Activated T-cell treated with anti-CD3 and anti-CD28 coated beads, Interleukin-2, amount 50 U/mL, for 72 hours (primary cell): ENCODE measurements around the gene GNPDA1. TPM values are rescaled to one million over a fixed set of nuclear protein-coding genes. Genes with fewer than 3 reads are reported as not detected.

ENCODE experiments used
- ATAC-seq, 2 donors: fragments of 150-1000 bp; cut with Tn5 transposase; replicated peaks in 1 of 2; 2 replicates each; pipeline ENCODE4 v1.10.0; 2021; ENCODE audit warnings: moderate library complexity in 2 of 2, mild to moderate bottlenecking in 1 of 2
- DNase-seq, 2 donors: peaks; one replicate each; pipeline ENCODE4 v3.0.0; 2021 to 2022; ENCODE audit warnings: mixed read lengths in 1 of 2
- H3K27ac Mint-ChIP-seq: one replicate; pipeline ENCODE4 v1.8.0; 2022; ENCODE audit warnings: mild to moderate bottlenecking, moderate library complexity, mixed read lengths
- H3K27me3 Mint-ChIP-seq: one replicate; pipeline ENCODE4 v1.8.0; 2022; ENCODE audit warnings: low read depth, mixed read lengths
- H3K36me3 Mint-ChIP-seq, 2 donors: one replicate each; pipeline ENCODE4 v1.8.0; 2022; ENCODE audit warnings: mixed read lengths in 2 of 2, mild to moderate bottlenecking in 1 of 2; ENCODE audit not compliant: insufficient read depth in 2 of 2
- H3K4me1 Mint-ChIP-seq: one replicate; pipeline ENCODE4 v1.8.0; 2022; ENCODE audit warnings: low read depth, mixed read lengths
- H3K4me3 Mint-ChIP-seq, 2 donors: one replicate each; pipeline ENCODE4 v1.8.0; 2022; ENCODE audit warnings: mild to moderate bottlenecking in 2 of 2, mixed read lengths in 2 of 2, moderate library complexity in 2 of 2
- H3K9me3 Mint-ChIP-seq, 2 donors: one replicate each; pipeline ENCODE4 v1.8.0; 2022; ENCODE audit warnings: mixed read lengths in 2 of 2
- total RNA-seq, 2 donors: library from RNA; stranded (reverse); gene quantifications; one replicate each; pipeline ENCODE4 v1.2.3, GENCODE V29; 2022

Gene GNPDA1
- total RNA-seq, 2 donors from 2014 or later, result 23.6 to 28.0 TPM

DNA sequence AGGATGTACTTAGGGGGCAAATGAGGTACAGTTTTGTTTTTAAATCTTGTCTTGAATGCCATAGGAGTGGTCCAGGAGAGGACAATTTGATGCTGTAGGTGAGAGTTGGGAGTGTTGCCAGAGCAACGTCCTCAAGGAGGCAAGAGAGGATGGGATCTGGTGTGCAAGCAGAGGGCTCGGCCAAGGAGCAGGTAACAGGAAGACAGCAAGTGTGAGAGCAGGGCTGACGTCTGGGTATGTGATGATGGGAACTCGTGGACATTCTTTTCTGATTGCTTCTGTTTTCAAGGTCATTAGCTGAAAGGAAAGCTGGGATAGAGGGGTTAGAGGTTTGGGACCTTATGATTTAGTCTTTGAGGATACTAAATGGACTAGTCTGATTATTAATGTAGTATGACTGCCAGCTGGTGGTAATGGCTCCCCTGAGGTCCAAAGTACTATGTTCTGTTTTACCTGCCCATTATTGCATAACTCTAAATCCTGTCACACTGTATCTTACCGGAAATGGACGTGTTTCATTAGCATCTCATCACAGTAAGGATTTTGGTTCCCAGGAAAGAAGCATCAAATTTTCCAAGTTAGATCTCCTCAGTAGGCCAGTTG lies 15.4 kb downstream of the GNPDA1 start:
- Mint-ChIP-seq H3K4me1 (peaks cover 10% of the 10 kb centered on the region), H3K27me3 (no peaks in the 10 kb centered on the region), H3K4me3 (no peak overlapping the region), H3K27ac (peak overlapping the region; percentile 1), H3K9me3 (no peaks in the 10 kb centered on the region), H3K36me3 (peaks cover 4 to 31% of the 10 kb centered on the region in 2 donors)
- no peak for ATAC-seq
- DNase-seq, result no peak

DNA sequence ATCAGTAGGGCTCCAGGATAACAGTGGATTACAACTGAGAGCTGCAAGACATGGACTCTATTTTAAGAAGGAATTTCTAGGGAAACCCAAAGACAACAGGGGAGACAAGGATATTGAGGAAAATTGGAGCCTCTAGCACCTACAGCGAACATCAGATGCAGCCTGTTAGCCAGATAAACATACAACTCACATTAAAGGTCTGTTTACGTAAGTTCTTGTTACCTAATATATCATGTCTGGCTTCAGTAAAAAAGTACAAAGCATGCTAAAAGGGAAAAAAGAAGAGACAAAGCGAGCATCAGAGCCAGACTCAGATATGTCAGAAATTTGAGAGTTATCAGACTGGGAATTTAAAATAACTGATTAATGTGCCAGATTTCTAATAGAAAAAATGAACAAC lies 17.2 kb downstream of the GNPDA1 start:
- peaks cover 5% of the 10 kb centered on the region for H3K4me1 Mint-ChIP-seq
- DNase-seq (no peak), ATAC-seq (no peak)
- H3K27ac Mint-ChIP-seq, result no peak overlapping the region
- H3K4me3 Mint-ChIP-seq, result no peak overlapping the region
- H3K9me3 Mint-ChIP-seq, result no peaks in the 10 kb centered on the region
- H3K36me3 Mint-ChIP-seq, result peaks cover 4 to 29% of the 10 kb centered on the region in 2 donors
- H3K27me3 Mint-ChIP-seq, result no peaks in the 10 kb centered on the region

DNA sequence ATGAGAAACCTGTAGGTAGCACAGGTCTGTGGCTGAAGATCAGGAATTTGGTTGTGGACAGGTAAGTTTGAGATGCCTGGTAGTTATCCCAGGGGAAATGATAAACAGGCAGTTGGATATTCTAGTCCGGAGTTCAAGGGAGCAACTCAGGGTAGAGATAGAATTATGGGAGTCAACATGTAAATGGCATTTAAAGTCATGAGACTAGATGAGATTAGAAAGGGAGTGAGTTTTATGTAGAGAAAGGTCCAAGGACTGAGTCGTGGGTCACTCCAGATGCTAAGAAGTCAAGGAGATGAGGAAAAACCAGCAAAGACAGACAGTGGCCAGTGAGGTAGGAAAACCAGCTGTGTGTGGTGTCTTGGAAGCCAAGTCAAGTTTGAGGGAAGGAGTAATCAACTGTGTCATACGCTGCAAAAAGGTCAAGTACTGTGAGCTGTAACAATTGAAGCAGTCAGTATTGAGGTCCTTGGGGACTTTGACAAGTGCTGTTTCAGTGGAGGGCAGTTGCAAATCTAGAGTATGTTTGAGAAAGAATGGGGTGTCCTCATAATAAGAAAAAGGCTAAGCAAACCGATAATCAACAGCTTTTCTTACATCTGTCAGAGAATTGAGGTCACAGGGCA lies 18.2 kb downstream of the GNPDA1 start:
- H3K27ac Mint-ChIP-seq, result no peak overlapping the region

DNA sequence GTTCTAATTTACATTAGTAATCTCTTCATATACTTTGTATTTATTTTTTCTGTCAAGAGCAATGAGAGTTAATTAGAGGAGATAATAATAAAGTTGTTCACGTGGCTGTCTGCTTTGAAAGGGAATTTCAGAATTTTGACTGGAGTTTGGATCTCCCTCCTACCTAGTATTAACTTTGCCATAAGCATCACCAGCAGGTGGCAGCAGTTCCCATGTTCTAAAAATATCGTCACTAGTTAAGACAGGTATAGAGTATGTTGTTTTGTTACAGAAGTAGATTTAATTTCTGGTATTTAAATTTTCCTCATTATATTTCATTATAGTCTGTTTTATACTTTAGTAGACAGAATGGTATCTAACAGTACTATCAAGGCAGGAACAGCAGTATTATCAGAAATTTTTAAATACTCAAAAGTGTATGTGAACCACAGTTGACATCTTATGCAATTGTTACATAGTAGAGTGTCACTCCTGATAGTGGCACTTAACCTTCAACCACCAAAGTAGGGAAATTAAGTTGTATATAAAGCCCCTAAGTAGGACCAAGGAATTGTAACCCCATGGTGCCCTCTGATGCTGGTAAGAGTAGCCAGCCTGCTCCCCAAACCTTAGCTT lies 20.4 kb downstream of the GNPDA1 start:
- H3K36me3 Mint-ChIP-seq, result peaks cover 2 to 23% of the 10 kb centered on the region in 2 donors
- no peaks in the 10 kb centered on the region for H3K4me1 Mint-ChIP-seq
- H3K4me3 Mint-ChIP-seq, result no peak overlapping the region
- no peaks in the 10 kb centered on the region for H3K9me3 Mint-ChIP-seq
- peak; percentile 79 to 80 for DNase-seq
- H3K27ac Mint-ChIP-seq, result no peak overlapping the region
- peak; percentile 71 to 75 for ATAC-seq
- no peaks in the 10 kb centered on the region for H3K27me3 Mint-ChIP-seq

More for the DNA sequence above, 18.2 kb downstream of the GNPDA1 start:
- Mint-ChIP-seq H3K27me3 (no peaks in the 10 kb centered on the region), H3K4me3 (no peak overlapping the region), H3K36me3 (peaks cover 4 to 24% of the 10 kb centered on the region in 2 donors), H3K9me3 (no peaks in the 10 kb centered on the region), H3K4me1 (no peaks in the 10 kb centered on the region)
- ATAC-seq, result no peak
- no peak for DNase-seq

DNA sequence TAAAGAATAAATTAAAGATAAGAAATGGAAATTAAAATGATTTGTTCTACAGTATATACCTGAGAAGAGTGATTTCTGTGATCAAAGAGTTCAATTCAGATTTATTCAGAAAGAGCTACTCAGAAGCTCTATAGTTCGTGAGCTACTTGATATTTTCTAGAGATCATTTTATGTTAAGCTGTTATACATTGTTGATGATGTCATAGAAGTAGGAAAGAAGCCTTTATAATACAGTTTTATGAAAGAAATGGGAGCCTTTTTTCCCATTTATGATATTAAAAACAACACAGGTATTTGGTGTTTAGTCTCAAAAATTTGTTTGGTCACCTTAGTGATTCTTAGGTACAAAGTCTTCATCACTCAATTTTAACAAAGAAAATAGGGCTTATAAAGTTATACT lies 23.1 kb downstream of the GNPDA1 start:
- DNase-seq, result no peak
- Mint-ChIP-seq H3K36me3 (peaks cover 0 to 24% of the 10 kb centered on the region in 2 donors), H3K9me3 (no peaks in the 10 kb centered on the region), H3K27ac (no peak overlapping the region), H3K4me1 (no peaks in the 10 kb centered on the region), H3K27me3 (no peaks in the 10 kb centered on the region), H3K4me3 (no peak overlapping the region)
- ATAC-seq, result no peak

DNA sequence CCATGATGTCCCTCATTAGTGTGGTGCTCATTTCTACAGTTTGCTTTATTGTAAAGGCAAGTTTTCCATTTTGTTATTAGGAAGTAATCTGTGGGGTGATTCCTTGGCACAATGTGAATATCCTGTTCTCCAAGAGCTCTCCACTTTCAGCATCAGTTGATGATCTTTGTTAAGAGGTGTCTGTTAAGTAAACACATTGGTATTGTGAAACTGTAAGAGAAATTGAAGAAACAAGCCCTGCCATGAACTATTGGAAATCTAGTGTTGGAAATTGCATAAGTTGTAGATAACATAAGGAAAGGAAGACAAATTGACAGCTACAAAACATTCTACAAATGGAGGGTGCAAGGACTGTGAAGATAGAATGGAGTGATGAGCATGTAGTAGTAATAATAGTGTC lies 26.8 kb downstream of the GNPDA1 start:
- H3K9me3 Mint-ChIP-seq, result no peaks in the 10 kb centered on the region
- no peak overlapping the region for H3K4me3 Mint-ChIP-seq
- H3K36me3 Mint-ChIP-seq, result peaks cover 0 to 17% of the 10 kb centered on the region in 2 donors
- no peaks in the 10 kb centered on the region for H3K4me1 Mint-ChIP-seq
- no peak for ATAC-seq
- H3K27ac Mint-ChIP-seq, result no peak overlapping the region
- H3K27me3 Mint-ChIP-seq, result no peaks in the 10 kb centered on the region
- DNase-seq, result no peak

DNA sequence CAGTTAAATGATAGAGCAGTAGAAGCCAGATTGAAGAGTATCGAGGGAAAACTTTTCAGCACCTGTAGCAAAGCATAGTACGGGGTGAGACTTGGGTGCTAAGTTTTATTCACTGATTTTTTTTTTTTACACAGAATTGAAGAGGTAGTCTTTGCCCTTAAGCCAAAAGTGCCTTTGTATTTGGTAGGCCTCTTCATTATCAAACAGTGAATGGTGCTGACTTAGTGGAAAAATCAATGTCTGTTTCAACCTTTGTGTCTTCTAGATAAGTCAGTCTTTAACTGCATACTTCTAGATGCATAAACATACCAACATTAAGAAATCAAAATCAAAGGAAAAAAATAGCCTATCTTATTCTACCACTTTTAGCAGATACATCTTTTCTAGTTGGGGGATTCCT lies 30.2 kb downstream of the GNPDA1 start:
- ATAC-seq (no peak), DNase-seq (no peak)
- peaks cover 5 to 23% of the 10 kb centered on the region in 2 donors for H3K36me3 Mint-ChIP-seq
- H3K27ac Mint-ChIP-seq, result no peak overlapping the region
- no peaks in the 10 kb centered on the region for H3K4me1 Mint-ChIP-seq
- no peaks in the 10 kb centered on the region for H3K27me3 Mint-ChIP-seq
- H3K4me3 Mint-ChIP-seq, result no peak overlapping the region
- H3K9me3 Mint-ChIP-seq, result no peaks in the 10 kb centered on the region

DNA sequence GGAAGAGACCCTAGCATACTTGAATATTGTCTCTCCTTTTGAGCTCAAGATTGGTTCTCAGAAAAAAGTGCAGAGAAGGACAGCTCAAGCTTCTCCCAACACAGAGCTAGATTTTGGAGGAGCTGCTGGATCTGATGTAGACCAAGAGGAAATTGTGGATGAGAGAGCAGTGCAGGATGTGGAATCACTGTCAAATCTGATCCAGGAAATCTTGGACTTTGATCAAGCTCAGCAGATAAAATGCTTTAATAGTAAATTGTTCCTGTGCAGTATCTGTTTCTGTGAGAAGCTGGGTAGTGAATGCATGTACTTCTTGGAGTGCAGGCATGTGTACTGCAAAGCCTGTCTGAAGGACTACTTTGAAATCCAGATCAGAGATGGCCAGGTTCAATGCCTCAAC lies 34.4 kb downstream of the GNPDA1 start:
- Mint-ChIP-seq H3K27ac (no peak overlapping the region), H3K27me3 (no peaks in the 10 kb centered on the region), H3K4me1 (peaks cover 18% of the 10 kb centered on the region), H3K36me3 (peaks cover 10 to 25% of the 10 kb centered on the region in 2 donors), H3K4me3 (no peak overlapping the region), H3K9me3 (no peaks in the 10 kb centered on the region)
- no peak for ATAC-seq
- no peak for DNase-seq

DNA sequence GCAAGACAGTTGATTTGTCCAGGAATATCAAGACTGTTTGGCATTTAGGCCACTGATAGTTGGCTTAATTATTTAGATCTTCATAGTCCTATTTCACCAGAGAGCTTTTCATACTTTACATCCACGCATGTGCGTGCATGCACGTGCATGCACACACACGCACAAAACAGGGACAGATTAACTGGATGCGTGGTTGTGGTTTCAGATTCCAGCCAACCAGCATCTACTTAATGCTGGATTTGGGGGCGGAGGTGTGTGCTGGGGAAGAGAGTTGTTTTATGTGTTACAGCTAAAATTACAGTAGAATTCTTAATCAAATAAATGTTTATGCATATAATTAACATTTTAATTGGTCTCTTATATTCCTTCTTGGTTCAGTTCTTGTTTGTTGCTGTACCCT lies 36.7 kb downstream of the GNPDA1 start:
- Mint-ChIP-seq H3K27me3 (no peaks in the 10 kb centered on the region), H3K4me1 (peaks cover 21% of the 10 kb centered on the region), H3K27ac (no peak overlapping the region), H3K36me3 (peaks cover 10 to 29% of the 10 kb centered on the region in 2 donors), H3K9me3 (no peaks in the 10 kb centered on the region), H3K4me3 (no peak overlapping the region)
- ATAC-seq, result no peak
- no peak for DNase-seq

DNA sequence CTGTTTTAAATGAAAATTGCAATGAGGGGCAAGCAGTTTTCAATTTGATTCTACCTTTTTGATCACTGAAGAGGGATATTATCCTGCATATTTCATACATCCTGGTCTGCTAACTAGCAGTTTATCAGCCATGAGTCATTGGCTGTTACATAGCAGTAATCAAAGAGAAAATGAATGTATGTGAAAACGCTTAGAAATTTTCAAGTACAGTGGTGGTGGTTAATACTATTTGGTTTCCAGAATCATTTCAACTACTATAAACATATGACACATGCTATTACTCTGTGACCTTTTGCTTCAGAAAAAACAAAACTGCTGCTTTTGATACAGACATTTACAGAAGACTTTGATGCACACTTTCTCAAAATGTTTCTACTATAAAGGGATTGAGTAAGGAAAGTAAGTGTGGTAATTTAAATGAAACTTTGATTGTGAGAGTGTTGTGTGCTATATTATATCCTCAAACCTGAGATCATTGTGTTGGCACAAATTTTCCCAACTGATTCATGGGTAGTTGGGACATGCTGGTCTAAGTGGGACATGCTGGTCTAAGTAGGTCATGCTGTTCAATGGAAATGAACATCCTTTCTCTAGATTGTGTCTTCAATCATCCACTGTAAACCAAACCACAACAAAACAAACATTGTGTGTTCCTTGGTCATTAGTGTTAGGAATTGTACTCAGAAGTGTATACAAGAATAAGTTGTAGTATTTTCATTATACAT lies 38.8 kb downstream of the GNPDA1 start:
- no peaks in the 10 kb centered on the region for H3K27me3 Mint-ChIP-seq
- H3K9me3 Mint-ChIP-seq, result no peaks in the 10 kb centered on the region
- peak overlapping the region; percentile 51 for H3K27ac Mint-ChIP-seq
- peak overlapping the region in 1 of 2 donors; percentile 27 for H3K4me3 Mint-ChIP-seq
- DNase-seq, result no peak
- peaks cover 10 to 21% of the 10 kb centered on the region in 2 donors for H3K36me3 Mint-ChIP-seq
- H3K4me1 Mint-ChIP-seq, result peaks cover 37% of the 10 kb centered on the region
- no peak for ATAC-seq

DNA sequence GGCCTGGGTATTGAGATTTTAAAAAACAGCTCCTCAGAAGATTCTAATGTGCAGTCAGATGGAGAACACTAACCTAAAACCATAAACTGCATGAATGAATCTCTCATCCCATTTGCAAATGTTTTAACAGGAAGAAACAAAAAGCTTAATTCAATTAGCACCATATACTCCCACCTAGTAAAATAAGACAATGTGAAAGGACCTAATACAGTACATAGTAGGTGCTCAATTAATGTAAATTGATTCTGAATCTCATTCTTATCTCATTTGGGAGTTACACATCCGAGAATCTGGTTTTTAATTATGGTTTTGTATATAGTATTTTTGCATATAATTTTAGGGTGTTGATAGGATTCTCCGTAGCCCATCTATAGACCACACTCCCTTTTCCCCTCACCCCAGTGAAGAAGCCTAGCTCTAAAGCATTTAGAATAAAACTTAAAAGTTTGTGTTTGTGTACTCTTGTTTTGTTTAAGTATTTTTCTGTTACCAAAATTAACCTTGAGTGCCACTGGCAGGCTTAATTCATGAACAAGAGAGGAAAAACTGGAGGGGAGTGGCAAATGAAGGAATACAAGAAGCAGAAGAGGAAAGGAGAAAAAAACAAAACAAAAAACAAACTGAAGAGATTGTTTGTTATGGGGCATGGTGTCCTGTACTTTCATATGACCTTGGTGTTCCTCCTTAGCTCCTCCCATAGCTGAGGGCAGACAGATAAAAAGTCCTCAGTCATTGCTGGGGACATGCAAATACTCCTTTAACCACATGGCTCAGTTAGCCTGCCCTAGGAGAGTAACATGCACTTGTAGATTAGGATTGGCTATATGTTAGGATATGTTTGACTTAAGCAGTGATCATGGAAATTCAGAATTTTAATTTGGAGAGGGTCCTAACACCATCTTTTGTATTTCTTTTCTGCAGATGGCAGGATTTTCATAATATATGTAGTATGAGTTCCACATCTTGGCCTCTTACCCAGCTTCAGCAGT lies 42.8 kb downstream of the GNPDA1 start:
- Mint-ChIP-seq H3K27me3 (no peaks in the 10 kb centered on the region), H3K4me3 (peak overlapping the region; percentile 95 to 96), H3K9me3 (no peaks in the 10 kb centered on the region), H3K27ac (peak overlapping the region; percentile 95), H3K4me1 (peaks cover 43% of the 10 kb centered on the region), H3K36me3 (peaks cover 8 to 16% of the 10 kb centered on the region in 2 donors)
- no peak for ATAC-seq
- peak in 1 of 2 donors; percentile 16 for DNase-seq

DNA sequence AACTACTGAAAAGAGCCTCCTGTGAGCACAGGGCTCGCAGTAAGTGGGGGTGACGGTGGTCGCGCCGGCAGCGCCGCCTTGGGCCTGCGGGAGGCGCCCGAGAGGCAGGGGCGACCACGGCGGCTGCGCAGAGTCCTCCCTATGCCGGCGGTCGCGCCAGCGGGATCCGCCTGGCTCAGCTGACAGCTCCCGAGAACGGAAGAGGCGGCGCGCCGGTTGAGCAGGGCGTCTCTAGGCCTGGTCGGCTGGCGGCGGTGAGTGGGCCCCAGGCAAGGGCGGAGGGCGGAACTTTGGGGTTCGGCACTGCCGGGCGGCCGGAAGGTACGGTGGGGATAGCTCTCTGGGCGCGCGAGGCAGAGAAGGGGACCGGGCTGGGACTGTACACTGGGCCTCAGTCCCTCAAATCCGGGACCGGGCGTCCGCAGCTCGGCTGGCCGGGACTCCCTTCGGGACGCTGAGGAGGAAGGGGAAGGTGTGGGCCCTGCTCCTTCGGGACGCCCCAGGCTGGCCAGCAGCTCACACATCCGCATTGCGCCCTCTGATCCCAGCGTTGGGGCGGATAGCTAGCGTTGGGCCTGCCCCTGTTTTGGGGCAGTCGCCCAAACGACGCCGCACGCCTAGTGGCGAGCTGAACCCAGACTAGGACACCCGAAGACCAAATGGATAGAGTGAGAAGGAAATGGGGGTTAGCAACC lies 43.8 kb downstream of the GNPDA1 start, which contains the start of gene RNF14:
Gene RNF14 (plus strand): TSS at position 192 of the 695 bp plus-strand sequence. CDS start 4,484 bp downstream, outside the sequence.
- peak within 1 kb of the TSS; percentile 95 to 96 for H3K4me3 Mint-ChIP-seq
- peaks cover 32% of the 10 kb centered on the region for H3K4me1 Mint-ChIP-seq
- DNase-seq (peak; percentile 96), ATAC-seq (peak; percentile 98)
- H3K27ac Mint-ChIP-seq, result peak within 1 kb of the TSS; percentile 95
- H3K36me3 Mint-ChIP-seq, result peaks cover 6 to 14% of the 10 kb centered on the region in 2 donors
- no peaks in the 10 kb centered on the region for H3K27me3 Mint-ChIP-seq
- no peaks in the 10 kb centered on the region for H3K9me3 Mint-ChIP-seq
